OCI-LY7 (cell line): ENCODE data around the gene MBD1.

ENCODE experiments used
- EZH2phosphoT487 ChIP-seq: fragments of 200-600 bp; sonication (generic); IDR thresholded peaks from 2 replicates; pipeline ENCODE4 v1.6.1; 2018; ENCODE audit warnings: low read depth, borderline replicate concordance, mild to moderate bottlenecking, mixed run types, antibody characterized with exemption, low read length, moderate library complexity, mixed read lengths
- TF ChIP-seq, protein P1 (sequence below): fragments of 200-600 bp; sonication (generic); conservative IDR thresholded peaks from 2 replicates; pipeline ENCODE4 v1.5.1; 2014; ENCODE audit warnings: mild to moderate bottlenecking, antibody characterized with exemption, low read length, moderate library complexity, mixed read lengths

DNA sequence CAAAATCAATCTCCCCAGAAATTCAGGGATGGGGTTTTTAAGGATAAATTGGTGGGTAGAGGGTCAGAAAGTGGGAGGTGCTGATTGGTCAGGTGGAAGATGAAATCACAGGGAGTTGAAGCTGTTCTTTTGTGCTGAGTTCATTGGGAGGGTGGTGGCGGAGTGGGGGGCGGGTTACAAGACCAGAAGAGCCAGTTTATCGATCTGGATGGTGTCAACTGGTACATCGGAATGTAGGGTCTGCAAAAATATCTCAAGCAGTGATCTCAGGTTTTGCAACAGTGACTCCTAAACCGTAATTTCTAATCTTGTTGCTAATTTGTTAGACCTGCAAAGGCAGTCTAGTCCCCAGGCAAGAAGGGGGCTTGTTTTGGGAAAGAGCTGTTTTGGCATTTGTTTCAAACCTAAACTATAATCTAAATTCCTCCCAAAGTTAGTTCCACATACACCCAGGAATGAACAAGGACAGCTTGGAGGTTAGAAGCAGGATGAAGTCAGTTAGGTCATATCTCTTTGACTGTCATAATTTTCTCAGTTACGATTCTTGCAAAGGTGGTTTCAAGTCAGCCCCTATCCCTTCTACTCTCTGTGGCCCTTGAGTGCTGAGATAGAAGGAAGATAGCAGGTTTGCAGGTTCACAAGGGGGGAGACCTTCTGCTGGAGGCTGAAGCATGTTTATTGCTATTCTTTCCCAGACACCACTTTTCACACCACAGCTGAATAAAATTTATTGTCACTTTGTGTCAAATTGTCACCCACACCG, 18.5 kb upstream of the MBD1 start:
- TF ChIP-seq, protein P1, sequence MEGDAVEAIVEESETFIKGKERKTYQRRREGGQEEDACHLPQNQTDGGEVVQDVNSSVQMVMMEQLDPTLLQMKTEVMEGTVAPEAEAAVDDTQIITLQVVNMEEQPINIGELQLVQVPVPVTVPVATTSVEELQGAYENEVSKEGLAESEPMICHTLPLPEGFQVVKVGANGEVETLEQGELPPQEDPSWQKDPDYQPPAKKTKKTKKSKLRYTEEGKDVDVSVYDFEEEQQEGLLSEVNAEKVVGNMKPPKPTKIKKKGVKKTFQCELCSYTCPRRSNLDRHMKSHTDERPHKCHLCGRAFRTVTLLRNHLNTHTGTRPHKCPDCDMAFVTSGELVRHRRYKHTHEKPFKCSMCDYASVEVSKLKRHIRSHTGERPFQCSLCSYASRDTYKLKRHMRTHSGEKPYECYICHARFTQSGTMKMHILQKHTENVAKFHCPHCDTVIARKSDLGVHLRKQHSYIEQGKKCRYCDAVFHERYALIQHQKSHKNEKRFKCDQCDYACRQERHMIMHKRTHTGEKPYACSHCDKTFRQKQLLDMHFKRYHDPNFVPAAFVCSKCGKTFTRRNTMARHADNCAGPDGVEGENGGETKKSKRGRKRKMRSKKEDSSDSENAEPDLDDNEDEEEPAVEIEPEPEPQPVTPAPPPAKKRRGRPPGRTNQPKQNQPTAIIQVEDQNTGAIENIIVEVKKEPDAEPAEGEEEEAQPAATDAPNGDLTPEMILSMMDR: no peak
- no peak for TF ChIP-seq EZH2phosphoT487
